ENCODE measurements around the gene SHQ1. TPM values are rescaled to one million over a fixed set of nuclear protein-coding genes. Genes with fewer than 3 reads are reported as not detected.

SHQ1 gene
- total RNA-seq, 1 donor: 19.2 TPM

DNA sequence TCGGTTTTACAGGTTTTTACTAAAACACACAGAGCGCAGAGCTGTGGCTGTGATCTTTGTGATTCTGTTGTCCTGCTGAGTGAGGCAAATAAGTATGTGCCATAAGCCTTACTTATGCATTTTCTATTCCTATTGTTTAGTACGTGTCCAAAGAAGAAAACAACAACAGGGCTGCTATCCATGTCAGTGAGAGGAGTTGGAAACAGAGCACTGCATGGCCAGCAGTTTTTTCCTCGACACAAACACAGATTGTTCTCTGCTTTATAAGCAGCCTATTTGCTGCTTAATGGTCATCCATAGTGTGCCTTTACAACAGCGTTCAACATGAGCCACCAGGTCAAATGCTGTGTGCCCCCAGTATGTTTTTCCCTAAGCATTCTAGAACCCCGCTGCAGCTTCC, 79.8 kb downstream of the SHQ1 start:
- H3K79me2 ChIP-seq (ENCODE audit: insufficient read depth, low read length): no peaks in the 10 kb centered on the region
- no peak for DNase-seq (ENCODE audit: insufficient read length, low spot score, missing footprints)
- no peak overlapping the region for H2AFZ ChIP-seq (ENCODE audit: low read length)
- TF ChIP-seq, protein P1, sequence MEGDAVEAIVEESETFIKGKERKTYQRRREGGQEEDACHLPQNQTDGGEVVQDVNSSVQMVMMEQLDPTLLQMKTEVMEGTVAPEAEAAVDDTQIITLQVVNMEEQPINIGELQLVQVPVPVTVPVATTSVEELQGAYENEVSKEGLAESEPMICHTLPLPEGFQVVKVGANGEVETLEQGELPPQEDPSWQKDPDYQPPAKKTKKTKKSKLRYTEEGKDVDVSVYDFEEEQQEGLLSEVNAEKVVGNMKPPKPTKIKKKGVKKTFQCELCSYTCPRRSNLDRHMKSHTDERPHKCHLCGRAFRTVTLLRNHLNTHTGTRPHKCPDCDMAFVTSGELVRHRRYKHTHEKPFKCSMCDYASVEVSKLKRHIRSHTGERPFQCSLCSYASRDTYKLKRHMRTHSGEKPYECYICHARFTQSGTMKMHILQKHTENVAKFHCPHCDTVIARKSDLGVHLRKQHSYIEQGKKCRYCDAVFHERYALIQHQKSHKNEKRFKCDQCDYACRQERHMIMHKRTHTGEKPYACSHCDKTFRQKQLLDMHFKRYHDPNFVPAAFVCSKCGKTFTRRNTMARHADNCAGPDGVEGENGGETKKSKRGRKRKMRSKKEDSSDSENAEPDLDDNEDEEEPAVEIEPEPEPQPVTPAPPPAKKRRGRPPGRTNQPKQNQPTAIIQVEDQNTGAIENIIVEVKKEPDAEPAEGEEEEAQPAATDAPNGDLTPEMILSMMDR (IDR thresholded peaks at IDR 0.05; ENCODE audit: extremely low read depth, low read depth, low read length): no peak
- H4K20me1 ChIP-seq (ENCODE audit: insufficient read depth, low read length): no peaks in the 10 kb centered on the region
- H3K4me2 ChIP-seq (ENCODE audit: insufficient read depth, low read length): no peak overlapping the region
- H3K27me3 ChIP-seq (ENCODE audit: insufficient read depth, low read length): no peaks in the 10 kb centered on the region
- no peaks in the 10 kb centered on the region for H3K4me1 ChIP-seq (ENCODE audit: insufficient read depth, low read length)
- H3K9me3 ChIP-seq (ENCODE audit: low read depth, low read length): no peaks in the 10 kb centered on the region
- no peak overlapping the region for H3K27ac ChIP-seq (ENCODE audit: low read depth, low read length)
- no peaks in the 10 kb centered on the region for H3K36me3 ChIP-seq (ENCODE audit: insufficient read depth, low read length)
- H3K4me3 ChIP-seq (ENCODE audit: insufficient read depth, low read length): no peak overlapping the region

DNA sequence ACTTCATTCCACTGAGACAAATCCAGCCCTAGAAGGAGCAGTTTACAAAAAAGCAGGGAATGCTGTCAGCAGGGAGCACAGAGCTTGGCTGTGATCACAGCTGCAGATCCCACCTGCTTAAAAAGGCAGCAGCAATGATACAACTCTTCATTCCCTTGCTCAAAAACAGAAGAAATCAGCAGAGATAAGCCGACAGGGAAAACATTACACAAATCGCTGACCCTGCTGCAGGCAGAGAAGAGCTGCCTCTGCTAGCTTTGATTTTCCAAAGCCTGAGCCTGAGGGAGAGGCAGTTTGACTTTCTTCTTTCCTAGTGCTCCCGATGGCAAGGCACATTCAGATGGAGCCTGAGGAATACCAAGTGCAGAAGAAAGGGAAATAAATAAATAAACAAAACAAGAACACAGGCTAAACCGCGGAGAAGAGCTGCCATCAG, 80.2 kb downstream of the SHQ1 start:
- H3K4me2 ChIP-seq (ENCODE audit: insufficient read depth, low read length): no peak overlapping the region
- no peaks in the 10 kb centered on the region for H3K36me3 ChIP-seq (ENCODE audit: insufficient read depth, low read length)
- no peak for DNase-seq (ENCODE audit: insufficient read length, low spot score, missing footprints)
- no peaks in the 10 kb centered on the region for H3K27me3 ChIP-seq (ENCODE audit: insufficient read depth, low read length)
- no peaks in the 10 kb centered on the region for H3K9me3 ChIP-seq (ENCODE audit: low read depth, low read length)
- H3K79me2 ChIP-seq (ENCODE audit: insufficient read depth, low read length): no peaks in the 10 kb centered on the region
- H2AFZ ChIP-seq (ENCODE audit: low read length): no peak overlapping the region
- no peaks in the 10 kb centered on the region for H3K4me1 ChIP-seq (ENCODE audit: insufficient read depth, low read length)
- no peak overlapping the region for H3K4me3 ChIP-seq (ENCODE audit: insufficient read depth, low read length)
- no peak overlapping the region for H3K27ac ChIP-seq (ENCODE audit: low read depth, low read length)
- no peaks in the 10 kb centered on the region for H4K20me1 ChIP-seq (ENCODE audit: insufficient read depth, low read length)
- TF ChIP-seq, protein P1 (IDR thresholded peaks at IDR 0.05; ENCODE audit: extremely low read depth, low read depth, low read length): no peak

DNA sequence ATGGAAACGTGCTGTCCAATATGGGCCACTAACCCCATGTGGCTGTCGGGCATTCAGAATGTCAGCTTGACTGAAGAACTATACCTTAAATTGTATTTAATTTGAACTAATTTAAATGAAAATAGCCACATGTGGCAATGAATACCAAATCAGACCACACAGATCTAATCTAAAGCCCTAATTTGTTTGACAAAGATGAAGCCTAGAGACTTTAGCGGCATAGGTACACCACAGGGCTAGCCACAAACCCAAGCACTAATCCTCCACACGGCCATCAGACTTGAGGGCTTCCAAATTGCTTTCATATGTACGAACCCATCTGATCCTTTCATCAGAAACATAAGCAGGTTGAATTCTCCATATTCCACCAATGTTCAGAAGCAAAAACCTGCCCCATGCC, 81.4 kb downstream of the SHQ1 start:
- no peaks in the 10 kb centered on the region for H3K79me2 ChIP-seq (ENCODE audit: insufficient read depth, low read length)
- no peak for DNase-seq (ENCODE audit: insufficient read length, low spot score, missing footprints)

DNA sequence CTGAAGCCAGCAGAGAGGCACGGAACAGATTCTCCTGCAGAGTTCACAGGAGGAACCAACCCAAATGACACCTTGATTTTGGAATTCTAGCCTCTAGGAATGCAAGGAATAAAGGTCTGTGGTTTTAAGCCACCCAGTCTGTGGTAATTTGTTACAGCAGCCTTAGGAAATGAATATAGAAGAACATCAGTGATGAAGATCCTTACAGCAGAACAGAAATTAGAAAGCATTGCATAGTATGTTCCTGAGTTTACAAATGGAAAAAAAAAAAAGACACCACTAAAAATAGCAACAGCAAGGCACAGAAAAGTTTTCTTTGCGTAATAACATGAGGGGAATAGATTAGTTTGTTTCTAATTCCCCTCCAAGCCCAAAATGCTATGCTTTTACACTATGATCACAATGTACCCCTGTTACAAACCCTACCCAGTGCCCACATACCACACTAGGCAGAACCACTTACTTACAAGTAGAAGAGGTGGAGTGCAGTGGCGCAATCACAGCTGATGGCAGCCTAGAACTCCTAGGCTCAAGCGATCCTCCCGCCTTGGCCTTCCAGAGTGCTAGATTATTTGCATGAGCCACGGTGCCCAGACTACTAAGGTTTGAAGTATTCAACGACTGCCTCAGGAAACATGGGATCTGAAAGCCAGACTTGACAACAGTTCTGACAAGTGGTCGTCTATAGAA, 84.3 kb downstream of the SHQ1 start:
- Histone ChIP-seq H2AFZ (ENCODE audit: low read length) (no peak overlapping the region), H3K27me3 (ENCODE audit: insufficient read depth, low read length) (no peaks in the 10 kb centered on the region), H3K36me3 (ENCODE audit: insufficient read depth, low read length) (no peaks in the 10 kb centered on the region), H3K4me1 (ENCODE audit: insufficient read depth, low read length) (no peaks in the 10 kb centered on the region), H3K4me3 (ENCODE audit: insufficient read depth, low read length) (no peak overlapping the region), H3K27ac (ENCODE audit: low read depth, low read length) (no peak overlapping the region), H3K9me3 (ENCODE audit: low read depth, low read length) (no peaks in the 10 kb centered on the region), H4K20me1 (ENCODE audit: insufficient read depth, low read length) (no peaks in the 10 kb centered on the region), H3K79me2 (ENCODE audit: insufficient read depth, low read length) (no peaks in the 10 kb centered on the region), H3K4me2 (ENCODE audit: insufficient read depth, low read length) (no peak overlapping the region)
- DNase-seq (ENCODE audit: insufficient read length, low spot score, missing footprints): no peak
- TF ChIP-seq, protein P1 (IDR thresholded peaks at IDR 0.05; ENCODE audit: extremely low read depth, low read depth, low read length): no peak

More for the DNA sequence above, 81.4 kb downstream of the SHQ1 start:
- no peaks in the 10 kb centered on the region for H3K27me3 ChIP-seq (ENCODE audit: insufficient read depth, low read length)
- H3K9me3 ChIP-seq (ENCODE audit: low read depth, low read length): no peaks in the 10 kb centered on the region
- TF ChIP-seq, protein P1 (IDR thresholded peaks at IDR 0.05; ENCODE audit: extremely low read depth, low read depth, low read length): no peak
- H3K4me1 ChIP-seq (ENCODE audit: insufficient read depth, low read length): no peaks in the 10 kb centered on the region
- H3K4me2 ChIP-seq (ENCODE audit: insufficient read depth, low read length): no peak overlapping the region
- no peaks in the 10 kb centered on the region for H4K20me1 ChIP-seq (ENCODE audit: insufficient read depth, low read length)
- no peaks in the 10 kb centered on the region for H3K36me3 ChIP-seq (ENCODE audit: insufficient read depth, low read length)
- no peak overlapping the region for H3K27ac ChIP-seq (ENCODE audit: low read depth, low read length)
- H3K4me3 ChIP-seq (ENCODE audit: insufficient read depth, low read length): no peak overlapping the region
- H2AFZ ChIP-seq (ENCODE audit: low read length): no peak overlapping the region
